Activated CD8-positive, alpha-beta memory T cell treated with anti-CD3 and anti-CD28 coated beads, Interleukin-2, amount 10 ng/mL, durations not matched to agents 7 days and 5 days (primary cell): Measurements from ENCODE around the gene AK1. TPM values are rescaled to one million over a fixed set of nuclear protein-coding genes. Genes with fewer than 3 reads are reported as not detected.

Source experiments
- ATAC-seq: fragments of 150-1000 bp; cut with Tn5 transposase; one replicate; pipeline ENCODE4 v1.10.0; 2021; ENCODE audit warnings: moderate library complexity
- CTCF ChIA-PET: fragments of 350-600 bp; sonication (Branson Sonifier 250); formaldehyde crosslinking; loops from one replicate; lab custom pipeline; 2021; ENCODE audit warnings: antibody characterized with exemption; lab: Charles Lee
- DNase-seq: peaks from one replicate; pipeline ENCODE4 v3.0.0-alpha.2; 2020
- H3K27ac Mint-ChIP-seq: one replicate; pipeline ENCODE4 v1.8.0; 2021; ENCODE audit warnings: mild to moderate bottlenecking, mixed read lengths
- H3K27me3 Mint-ChIP-seq: one replicate; pipeline ENCODE4 v1.8.0; 2021; ENCODE audit warnings: mixed read lengths
- H3K36me3 Mint-ChIP-seq: one replicate; pipeline ENCODE4 v1.8.0; 2021; ENCODE audit warnings: mild to moderate bottlenecking, mixed read lengths
- H3K4me1 Mint-ChIP-seq: one replicate; pipeline ENCODE4 v1.8.0; 2021; ENCODE audit warnings: mixed read lengths
- H3K4me3 Mint-ChIP-seq: one replicate; pipeline ENCODE4 v1.8.0; 2021; ENCODE audit warnings: mild to moderate bottlenecking, moderate library complexity, mixed read lengths
- H3K9me3 Mint-ChIP-seq: one replicate; pipeline ENCODE4 v1.8.0; 2022; ENCODE audit warnings: low read depth, mixed read lengths
- total RNA-seq, 2 experiments: library from RNA; stranded (reverse); gene quantifications; one replicate each; pipeline ENCODE4 v1.2.3, GENCODE V29; 2021

AK1 gene, protein sequence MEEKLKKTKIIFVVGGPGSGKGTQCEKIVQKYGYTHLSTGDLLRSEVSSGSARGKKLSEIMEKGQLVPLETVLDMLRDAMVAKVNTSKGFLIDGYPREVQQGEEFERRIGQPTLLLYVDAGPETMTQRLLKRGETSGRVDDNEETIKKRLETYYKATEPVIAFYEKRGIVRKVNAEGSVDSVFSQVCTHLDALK
- 10 to 100 TPM; 33.6 to 34.3 TPM for total RNA-seq

DNA sequence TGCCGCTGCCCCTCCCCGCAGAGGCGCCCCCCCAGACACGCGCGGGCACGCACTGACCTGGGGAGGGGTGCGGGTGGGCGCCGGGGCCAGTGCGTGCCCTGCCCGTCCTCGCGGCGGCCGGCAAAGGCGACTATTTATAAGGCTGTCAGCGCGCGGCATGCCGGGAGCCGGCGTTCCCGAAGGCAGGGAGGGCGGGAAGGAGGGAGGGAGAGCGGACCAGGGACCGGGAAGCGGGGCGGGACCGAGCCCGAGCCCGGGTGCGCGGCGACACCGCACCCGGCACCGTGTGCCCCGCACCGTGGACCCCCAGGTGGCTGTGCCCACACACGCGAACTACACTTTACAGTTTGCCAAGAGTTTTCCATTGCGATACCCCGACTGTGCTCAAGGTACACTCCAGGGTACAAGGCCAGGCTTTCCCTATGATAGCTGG is at the start of gene AK1:
TSS of gene AK1 (minus strand) at position 110 of the 433 bp plus-strand sequence. CDS start 3,058 bp downstream, outside the sequence.
- H3K4me3 Mint-ChIP-seq, result no peak within 1 kb of the TSS
- H3K27ac Mint-ChIP-seq, result no peak within 1 kb of the TSS

DNA sequence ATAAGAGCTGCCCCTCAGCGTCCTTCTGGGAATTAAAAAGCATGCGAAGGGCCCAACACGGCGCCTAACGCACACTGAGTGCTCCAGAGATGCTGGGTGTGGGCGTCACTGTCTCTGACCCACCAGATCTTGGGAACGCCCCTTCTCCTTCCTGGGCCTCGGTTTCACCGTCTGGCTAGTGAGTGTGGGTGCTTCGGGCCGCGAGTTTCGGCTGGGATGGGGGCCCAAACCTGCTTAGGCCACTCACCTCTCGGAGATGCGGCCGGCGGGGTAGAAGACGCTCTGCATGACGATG is 49.4 kb upstream of the AK1 start:
- H3K4me1 Mint-ChIP-seq, result peaks cover 32% of the 10 kb centered on the region
- DNase-seq (no peak), ATAC-seq (peak; percentile 1)
- no peaks in the 10 kb centered on the region for H3K36me3 Mint-ChIP-seq
- H3K27me3 Mint-ChIP-seq, result peaks cover 43% of the 10 kb centered on the region
- CTCF ChIA-PET, result interaction anchor here (0.7 to 1.6 kb wide), 3 partner anchors 11 to 140 kb away, joined by 3 to 4 read pairs (median 4); no protein-coding TSS in a partner anchor
- peak overlapping the region; percentile 57 for H3K4me3 Mint-ChIP-seq
- no peaks in the 10 kb centered on the region for H3K9me3 Mint-ChIP-seq
- H3K27ac Mint-ChIP-seq, result no peak overlapping the region

More for the DNA sequence above, at the start of gene AK1:
- CTCF ChIA-PET, result interaction anchor here (0.8 to 3.5 kb wide), 3 partner anchors 8 to 143 kb away, joined by 3 to 16 read pairs (median 3); partner anchors contain the start of gene TOR2A
- Mint-ChIP-seq H3K27me3 (peaks cover 3% of the 10 kb centered on the region), H3K4me1 (peaks cover 4% of the 10 kb centered on the region), H3K36me3 (peaks cover 3% of the 10 kb centered on the region), H3K9me3 (no peaks in the 10 kb centered on the region)
- ATAC-seq, result no peak
- no peak for DNase-seq

DNA sequence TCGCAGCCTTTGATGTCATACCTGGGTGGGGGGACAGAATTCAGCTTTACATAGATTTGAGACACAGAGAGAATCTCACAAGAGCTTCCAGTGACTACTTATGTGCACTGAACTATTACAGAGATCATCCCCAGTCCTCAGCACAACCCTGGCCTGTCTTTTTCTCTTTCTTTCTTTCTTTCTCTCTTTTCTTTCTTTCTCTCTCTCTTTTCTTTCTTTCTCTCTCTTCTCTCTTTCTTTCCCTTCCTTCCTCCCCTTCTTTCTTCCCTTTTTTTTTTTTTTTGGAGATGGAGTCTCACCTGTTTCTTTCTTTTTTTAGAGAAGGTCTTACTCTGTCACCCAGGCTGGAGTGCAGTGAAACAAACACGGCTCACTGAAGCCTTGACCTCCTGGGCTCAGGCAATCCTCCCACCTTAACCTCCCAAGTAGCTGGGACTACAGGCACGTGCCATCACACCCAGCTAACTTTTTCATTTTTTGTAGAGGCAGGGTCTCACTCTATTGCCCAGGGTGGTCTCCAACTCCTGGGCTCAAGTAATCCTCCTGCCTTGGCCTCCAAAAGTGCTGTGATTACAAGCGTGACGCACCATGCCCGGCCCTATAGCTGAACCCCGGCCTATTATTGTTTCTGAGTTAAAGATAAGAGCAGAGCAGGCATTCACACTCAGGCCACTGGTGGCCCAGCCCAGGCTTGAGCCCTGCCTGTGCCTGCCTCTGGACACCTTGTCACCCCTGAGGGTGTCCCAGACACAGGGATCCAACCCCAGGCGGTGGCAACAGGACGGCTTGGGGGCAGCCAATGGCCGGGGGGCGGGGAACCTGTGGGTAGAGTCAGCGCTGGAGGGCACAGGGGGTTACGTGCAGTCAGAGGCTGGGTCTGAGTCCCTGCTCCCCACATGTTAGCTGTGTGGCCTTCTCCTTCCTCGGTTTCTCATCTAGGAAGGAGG is 48.8 kb upstream of the AK1 start:
- CTCF ChIA-PET, result interaction anchor here (0.7 to 1.6 kb wide), 4 partner anchors 10 to 139 kb away, joined by 3 to 4 read pairs (median 4); no protein-coding TSS in a partner anchor
- no peak for ATAC-seq

DNA sequence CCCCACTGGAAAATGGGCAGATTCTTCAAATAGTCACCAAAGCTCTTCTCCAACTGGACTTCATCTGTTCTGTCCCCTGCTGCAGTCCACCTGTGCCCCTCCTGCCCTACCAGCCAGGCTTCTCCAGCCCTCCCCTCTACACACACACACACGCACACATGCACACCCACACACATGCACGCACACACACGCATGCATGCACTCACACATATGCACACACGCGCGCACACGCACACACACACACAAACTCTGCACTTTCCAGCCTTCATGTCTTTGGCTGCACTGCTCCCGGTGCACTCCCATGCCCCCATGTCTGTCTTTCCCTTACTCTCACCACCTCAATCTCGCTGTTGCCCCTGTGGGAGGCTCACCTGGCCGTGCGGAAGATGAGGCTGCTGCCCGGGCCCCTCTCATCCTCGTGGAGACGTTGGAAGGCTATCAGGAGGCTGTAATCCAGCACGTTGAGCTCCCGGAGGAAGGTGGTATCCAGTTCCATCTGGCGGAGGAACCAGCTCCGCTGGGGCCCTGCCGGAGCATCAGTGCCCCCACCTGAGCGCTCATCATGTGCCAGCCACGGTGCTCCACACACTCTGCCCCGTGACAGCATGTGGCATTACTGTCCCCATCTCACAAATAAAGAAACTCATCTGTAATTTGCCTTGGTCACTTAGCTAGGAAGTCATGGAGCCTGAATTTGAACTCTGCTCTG is 47.4 kb upstream of the AK1 start:
- DNase-seq (no peak), ATAC-seq (no peak)
- Mint-ChIP-seq H3K4me3 (no peak overlapping the region), H3K4me1 (peaks cover 34% of the 10 kb centered on the region), H3K27ac (no peak overlapping the region), H3K36me3 (no peaks in the 10 kb centered on the region), H3K9me3 (no peaks in the 10 kb centered on the region), H3K27me3 (peaks cover 39% of the 10 kb centered on the region)
- CTCF ChIA-PET, result interaction anchor here (0.7 to 0.9 kb wide), 2 partner anchors 190 to 220 kb away, joined by 3 to 4 read pairs; partner anchors contain the start of gene TOR2A

More for the DNA sequence above, 48.8 kb upstream of the AK1 start:
- no peaks in the 10 kb centered on the region for H3K9me3 Mint-ChIP-seq
- H3K36me3 Mint-ChIP-seq, result no peaks in the 10 kb centered on the region
- H3K4me3 Mint-ChIP-seq, result peak overlapping the region; percentile 57
- H3K4me1 Mint-ChIP-seq, result peaks cover 34% of the 10 kb centered on the region
- H3K27ac Mint-ChIP-seq, result no peak overlapping the region
- no peak for DNase-seq
- H3K27me3 Mint-ChIP-seq, result peaks cover 43% of the 10 kb centered on the region

DNA sequence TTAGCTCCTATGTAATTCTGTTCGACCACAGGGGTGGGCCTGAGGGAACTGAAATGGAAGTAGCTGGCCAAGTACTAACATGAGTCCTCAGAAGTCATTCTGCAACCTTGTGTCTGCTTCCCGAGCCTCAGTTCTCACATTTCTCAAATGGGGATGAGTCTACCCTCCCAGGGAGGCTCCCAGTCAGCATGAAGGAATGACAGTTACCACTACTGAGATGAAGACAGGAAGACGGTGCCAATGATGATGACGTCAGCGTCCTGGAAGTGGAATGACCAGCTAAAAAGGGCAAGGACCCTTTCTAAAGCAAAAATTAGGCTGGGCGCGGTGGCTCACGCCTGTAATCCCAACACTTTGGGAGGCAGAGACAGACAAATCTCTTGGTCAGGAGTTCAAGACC is 46.3 kb upstream of the AK1 start:
- H3K9me3 Mint-ChIP-seq, result no peaks in the 10 kb centered on the region
- CTCF ChIA-PET, result interaction anchor here (0.7 to 1.2 kb wide), 3 partner anchors 54 to 144 kb away, joined by 3 to 5 read pairs (median 4); no protein-coding TSS in a partner anchor
- H3K27me3 Mint-ChIP-seq, result peaks cover 29% of the 10 kb centered on the region
- H3K27ac Mint-ChIP-seq, result no peak overlapping the region
- peaks cover 33% of the 10 kb centered on the region for H3K4me1 Mint-ChIP-seq
- no peak for ATAC-seq
- no peaks in the 10 kb centered on the region for H3K36me3 Mint-ChIP-seq
- no peak overlapping the region for H3K4me3 Mint-ChIP-seq
- DNase-seq, result no peak

DNA sequence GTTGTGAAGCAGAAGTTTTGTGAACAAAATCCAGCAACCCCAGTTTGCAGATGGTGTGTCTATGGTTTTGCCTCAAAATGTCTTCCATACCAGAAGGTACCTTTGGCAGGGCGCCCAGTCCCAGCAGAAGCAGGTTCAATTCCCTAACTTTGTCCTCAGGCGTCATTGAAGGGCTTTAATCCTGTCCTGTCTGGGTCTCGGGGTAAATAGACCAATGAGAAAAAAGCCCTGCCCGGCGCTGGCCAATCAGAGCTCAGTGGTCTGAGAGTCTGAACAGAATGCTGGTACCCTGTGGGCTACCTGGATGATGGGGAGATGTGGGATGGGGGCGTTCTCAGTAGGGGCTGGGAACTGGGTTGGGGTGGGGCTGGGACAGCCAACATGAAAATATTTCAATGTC is 45.6 kb upstream of the AK1 start:
- Mint-ChIP-seq H3K4me3 (no peak overlapping the region), H3K4me1 (peaks cover 36% of the 10 kb centered on the region), H3K36me3 (no peaks in the 10 kb centered on the region), H3K27me3 (peaks cover 23% of the 10 kb centered on the region), H3K9me3 (no peaks in the 10 kb centered on the region), H3K27ac (no peak overlapping the region)
- CTCF ChIA-PET, result interaction anchor here (0.9 to 3.9 kb wide), 8 partner anchors 13 to 155 kb away, joined by 3 to 23 read pairs (median 7); no protein-coding TSS in a partner anchor
- DNase-seq (no peak), ATAC-seq (no peak)

DNA sequence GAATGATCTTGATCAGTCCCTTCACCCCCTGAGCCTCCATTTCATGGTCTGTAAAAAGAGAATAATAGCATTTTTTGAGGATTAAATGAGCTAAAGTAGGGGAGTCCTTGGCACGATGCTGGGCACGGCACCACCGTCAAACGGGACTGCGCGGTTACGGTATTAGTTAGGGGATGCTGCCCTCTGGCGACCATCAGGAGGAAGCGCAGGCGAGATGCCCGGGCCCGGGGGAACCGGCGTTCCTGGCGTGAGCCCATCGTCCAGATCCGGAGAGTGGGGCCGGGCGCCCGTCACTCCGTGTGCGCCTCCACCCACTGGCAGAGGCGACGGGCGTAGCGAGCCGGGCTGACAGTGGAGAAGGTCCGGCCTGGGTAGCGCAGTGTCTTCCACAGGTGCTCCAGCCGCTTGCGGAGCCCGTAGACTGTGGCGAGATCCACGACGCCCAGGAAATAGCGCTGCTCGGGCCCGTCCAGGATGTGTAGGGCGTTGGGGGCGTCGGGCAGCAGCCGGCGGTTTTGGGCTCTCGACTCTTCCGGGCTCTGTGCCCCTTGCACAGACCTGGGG is 44.2 kb upstream of the AK1 start:
- H3K4me1 Mint-ChIP-seq, result peaks cover 45% of the 10 kb centered on the region
- CTCF ChIA-PET, result interaction anchor here (0.6 to 4.4 kb wide), 51 partner anchors 8 to 393 kb away, joined by 3 to 42 read pairs (median 5); partner anchors contain the start of genes CDK9, CFAP157, DPM2 and ENG
- H3K4me3 Mint-ChIP-seq, result peak overlapping the region; percentile 18
- H3K9me3 Mint-ChIP-seq, result no peaks in the 10 kb centered on the region
- DNase-seq (peak; percentile 81), ATAC-seq (peak; percentile 43)
- H3K36me3 Mint-ChIP-seq, result no peaks in the 10 kb centered on the region
- H3K27ac Mint-ChIP-seq, result peak overlapping the region; percentile 28
- H3K27me3 Mint-ChIP-seq, result peaks cover 22% of the 10 kb centered on the region

DNA sequence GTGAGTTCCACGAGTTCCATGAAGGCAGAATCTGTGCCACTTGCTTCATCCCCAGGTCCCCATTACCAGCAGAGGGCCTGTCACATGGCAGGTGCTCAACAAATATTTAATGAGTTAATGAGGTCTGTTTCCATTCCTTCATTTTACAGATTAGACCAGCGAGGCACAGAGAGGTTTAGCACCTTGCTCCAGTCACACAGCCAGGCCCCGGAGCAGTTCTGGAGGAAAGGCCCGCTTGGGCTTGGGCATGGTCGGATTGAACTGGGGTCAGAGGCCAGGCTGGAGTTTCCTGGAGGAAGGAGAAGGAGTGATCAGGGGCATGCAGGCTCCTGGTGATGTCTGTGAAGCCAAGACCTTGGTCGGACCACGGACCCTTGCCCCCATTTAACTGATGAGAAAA is 43.3 kb upstream of the AK1 start:
- Mint-ChIP-seq H3K27me3 (peaks cover 17% of the 10 kb centered on the region), H3K27ac (no peak overlapping the region), H3K4me1 (peaks cover 48% of the 10 kb centered on the region), H3K36me3 (no peaks in the 10 kb centered on the region), H3K4me3 (no peak overlapping the region), H3K9me3 (no peaks in the 10 kb centered on the region)
- ATAC-seq, result no peak
- no peak for DNase-seq
- CTCF ChIA-PET, result interaction anchor here (0.6 to 4.4 kb wide), 51 partner anchors 9 to 392 kb away, joined by 3 to 42 read pairs (median 5); partner anchors contain the start of genes CDK9, CFAP157, DPM2 and ENG

DNA sequence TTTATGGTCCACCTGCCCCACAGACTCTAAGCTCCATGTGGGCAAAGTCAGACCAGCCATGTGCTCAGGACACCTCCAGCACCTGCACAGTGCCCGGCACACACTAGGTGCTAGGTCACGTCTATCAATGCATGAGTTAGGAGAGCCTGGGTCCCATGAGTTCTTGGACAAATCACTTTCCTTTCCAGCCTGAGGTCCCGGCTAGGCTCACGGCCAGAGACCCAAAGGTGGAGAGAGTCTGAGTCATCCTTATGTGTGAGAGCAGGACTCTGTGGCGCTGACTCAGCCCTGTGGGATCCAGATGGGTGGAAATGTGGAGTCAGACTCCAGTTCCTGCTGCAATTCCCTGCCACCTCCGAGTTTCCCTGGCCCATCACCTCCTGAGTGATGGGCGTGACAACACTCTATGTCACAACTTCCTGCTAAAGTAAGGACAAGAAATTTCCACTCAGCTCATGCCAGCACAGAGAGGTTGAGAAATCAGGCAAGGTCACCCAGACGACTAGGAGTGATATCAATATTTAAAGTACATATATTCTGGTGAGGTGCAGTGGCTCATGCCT is 41.9 kb upstream of the AK1 start:
- no peaks in the 10 kb centered on the region for H3K36me3 Mint-ChIP-seq
- H3K4me1 Mint-ChIP-seq, result peaks cover 60% of the 10 kb centered on the region
- CTCF ChIA-PET, result interaction anchor here (1.1 to 4.4 kb wide), 10 partner anchors 9 to 185 kb away, joined by 3 to 42 read pairs (median 12); partner anchors contain the start of gene TOR2A
- DNase-seq, result no peak
- H3K9me3 Mint-ChIP-seq, result no peaks in the 10 kb centered on the region
- no peak overlapping the region for H3K27ac Mint-ChIP-seq
- no peak overlapping the region for H3K4me3 Mint-ChIP-seq
- peaks cover 8% of the 10 kb centered on the region for H3K27me3 Mint-ChIP-seq
- no peak for ATAC-seq

DNA sequence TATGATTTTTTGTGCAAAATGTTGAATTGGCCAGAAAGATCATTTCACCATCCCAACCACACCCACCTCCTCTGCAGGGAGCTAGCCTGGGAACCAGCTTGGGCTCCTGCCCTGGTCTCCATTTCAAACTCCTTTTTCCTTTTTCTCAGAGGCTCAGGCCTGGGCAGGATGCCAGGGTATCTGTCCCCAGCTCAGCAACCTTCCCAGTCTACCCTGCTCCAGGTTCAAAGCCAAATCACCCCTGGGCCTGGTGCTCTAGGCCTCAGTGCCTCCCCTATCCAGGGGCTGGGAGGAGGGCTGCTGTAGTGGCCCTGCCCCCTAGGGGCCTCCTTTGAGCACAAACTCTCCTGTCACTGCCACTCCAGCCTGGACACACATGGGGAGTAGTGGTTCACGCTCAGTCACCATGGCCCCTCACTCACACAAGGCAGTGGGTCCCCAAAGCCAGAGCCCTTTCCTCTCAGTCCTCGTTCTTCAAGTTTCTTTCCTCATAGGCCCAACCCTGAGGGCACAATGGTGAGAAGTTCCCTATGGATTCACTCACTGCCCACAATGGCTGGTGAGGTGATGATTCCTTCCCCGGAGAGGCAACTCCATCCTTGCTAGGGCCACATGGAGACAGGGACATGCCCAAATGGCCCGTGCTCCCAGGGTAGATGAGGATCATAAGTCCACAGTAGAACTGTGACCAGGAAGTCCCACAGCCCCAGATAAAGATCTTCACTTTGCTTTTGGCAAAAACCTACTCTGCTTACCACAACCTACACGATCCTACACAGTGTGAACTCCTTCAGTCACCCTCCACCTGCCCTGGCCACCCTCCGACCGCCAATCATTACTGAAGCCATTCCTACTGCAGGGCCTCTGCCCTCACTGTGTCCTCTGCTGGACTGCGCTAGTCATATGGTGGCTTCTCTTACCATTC is 41.0 kb upstream of the AK1 start:
- DNase-seq, result no peak
- H3K27me3 Mint-ChIP-seq, result peaks cover 5% of the 10 kb centered on the region
- peaks cover 6% of the 10 kb centered on the region for H3K36me3 Mint-ChIP-seq
- ATAC-seq, result no peak
- H3K4me3 Mint-ChIP-seq, result no peak overlapping the region
- H3K27ac Mint-ChIP-seq, result peak overlapping the region; percentile 9
- CTCF ChIA-PET, result interaction anchor here (0.9 to 4.4 kb wide), 15 partner anchors 8 to 184 kb away, joined by 3 to 42 read pairs (median 6); partner anchors contain the start of genes CDK9, SH2D3C and TOR2A
- no peaks in the 10 kb centered on the region for H3K9me3 Mint-ChIP-seq
- peaks cover 66% of the 10 kb centered on the region for H3K4me1 Mint-ChIP-seq

DNA sequence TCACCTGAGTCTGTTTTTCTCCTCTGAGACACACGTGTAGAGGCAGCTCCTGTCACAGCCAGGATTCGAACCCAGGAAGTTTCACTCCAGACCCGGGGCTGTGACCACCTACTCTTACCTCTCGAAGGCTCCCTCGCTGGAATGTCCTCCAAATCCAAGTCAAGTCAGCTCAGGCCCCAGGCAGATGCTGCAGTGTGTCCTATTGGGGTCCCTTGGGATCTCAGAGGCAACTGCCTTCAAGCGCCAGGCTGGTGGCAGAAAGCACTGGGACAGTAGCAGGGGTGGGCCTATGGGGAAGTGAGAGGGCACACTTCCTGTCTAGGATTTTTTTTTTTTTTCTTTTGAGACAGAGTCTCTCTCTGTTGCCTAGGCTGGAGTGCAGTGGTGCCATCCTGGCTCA is 40.1 kb upstream of the AK1 start:
- no peak for ATAC-seq
- CTCF ChIA-PET, result interaction anchor here (0.9 to 4.2 kb wide), 11 partner anchors 10 to 183 kb away, joined by 3 to 26 read pairs (median 7); partner anchors contain the start of genes CDK9, SH2D3C, ST6GALNAC6 and TOR2A

More for the DNA sequence above, 40.1 kb upstream of the AK1 start:
- no peaks in the 10 kb centered on the region for H3K9me3 Mint-ChIP-seq
- H3K36me3 Mint-ChIP-seq, result peaks cover 11% of the 10 kb centered on the region
- H3K27ac Mint-ChIP-seq, result peak overlapping the region; percentile 52
- H3K4me1 Mint-ChIP-seq, result peaks cover 72% of the 10 kb centered on the region
- H3K27me3 Mint-ChIP-seq, result peaks cover 5% of the 10 kb centered on the region
- no peak for DNase-seq
- peak overlapping the region; percentile 81 for H3K4me3 Mint-ChIP-seq
